ENCODE results near the gene NETO2. TPM values are rescaled to one million over a fixed set of nuclear protein-coding genes. Genes with fewer than 3 reads are reported as not detected.

Gene NETO2
- total and polyA plus RNA-seq, 2 donors from 2014 or later: 1.4 to 4.8 TPM

- no peak for FAIRE-seq
- Histone ChIP-seq H3K4me3 (ENCODE audit: low read length in 3 of 3) (no peak overlapping the region), H3K4me1 (ENCODE audit: control insufficient read depth in 2 of 3, insufficient read depth in 2 of 3, low read depth in 1 of 3, low read length in 3 of 3) (no peaks in the 10 kb centered on the region), H3K36me3 (ENCODE audit: control insufficient read depth in 2 of 3, insufficient read depth in 3 of 3, low read length in 3 of 3) (no peaks in the 10 kb centered on the region), H3K27ac (ENCODE audit: low read depth in 2 of 2, low read length in 2 of 2) (no peak overlapping the region), H3K9ac (ENCODE audit: low read length in 3 of 3) (no peak overlapping the region), H3K27me3 (ENCODE audit: control insufficient read depth, insufficient read depth, low read length) (no peaks in the 10 kb centered on the region), H3K9me3 (ENCODE audit: control insufficient read depth in 2 of 3, insufficient read depth in 1 of 3, low read length in 3 of 3) (no peaks in the 10 kb centered on the region)
- DNase-seq: no peak
- no peak for TF ChIP-seq CTCF (IDR thresholded peaks at IDR 0.05; ENCODE audit: borderline replicate concordance, extremely low read depth, insufficient read depth)
- intact Hi-C loops (cut with DNase I): no loop called here
Measured at GRCh38 chr16:47096297-47096696, 47.4 kb downstream of the NETO2 start.

GRCh38 chr16:47084198-47084597 lies 59.5 kb downstream of the NETO2 start:
- FAIRE-seq: no peak

GRCh38 chr16:47082099-47082865 lies 61.5 kb downstream of the NETO2 start:
- Histone ChIP-seq H3K9ac (ENCODE audit: low read length in 3 of 3) (no peak overlapping the region), H3K36me3 (ENCODE audit: control insufficient read depth in 2 of 3, insufficient read depth in 3 of 3, low read length in 3 of 3) (no peaks in the 10 kb centered on the region), H3K27ac (ENCODE audit: low read depth in 2 of 2, low read length in 2 of 2) (no peak overlapping the region), H3K27me3 (ENCODE audit: control insufficient read depth, insufficient read depth, low read length) (no peaks in the 10 kb centered on the region), H3K4me1 (ENCODE audit: control insufficient read depth in 2 of 3, insufficient read depth in 2 of 3, low read depth in 1 of 3, low read length in 3 of 3) (no peaks in the 10 kb centered on the region), H3K4me3 (ENCODE audit: low read length in 3 of 3) (no peak overlapping the region), H3K9me3 (ENCODE audit: control insufficient read depth in 2 of 3, insufficient read depth in 1 of 3, low read length in 3 of 3) (no peaks in the 10 kb centered on the region)
- intact Hi-C loops (cut with DNase I): no loop called here
- TF ChIP-seq CTCF (IDR thresholded peaks at IDR 0.05; ENCODE audit: borderline replicate concordance, extremely low read depth, insufficient read depth): no peak
- FAIRE-seq: no peak
- DNase-seq: no peak

More at GRCh38 chr16:47084198-47084597, 59.5 kb downstream of the NETO2 start:
- Histone ChIP-seq H3K27me3 (ENCODE audit: control insufficient read depth, insufficient read depth, low read length) (no peaks in the 10 kb centered on the region), H3K27ac (ENCODE audit: low read depth in 2 of 2, low read length in 2 of 2) (no peak overlapping the region), H3K4me1 (ENCODE audit: control insufficient read depth in 2 of 3, insufficient read depth in 2 of 3, low read depth in 1 of 3, low read length in 3 of 3) (no peaks in the 10 kb centered on the region), H3K36me3 (ENCODE audit: control insufficient read depth in 2 of 3, insufficient read depth in 3 of 3, low read length in 3 of 3) (no peaks in the 10 kb centered on the region), H3K4me3 (ENCODE audit: low read length in 3 of 3) (no peak overlapping the region), H3K9ac (ENCODE audit: low read length in 3 of 3) (no peak overlapping the region), H3K9me3 (ENCODE audit: control insufficient read depth in 2 of 3, insufficient read depth in 1 of 3, low read length in 3 of 3) (no peaks in the 10 kb centered on the region)
- intact Hi-C loops (cut with DNase I): no loop called here
- TF ChIP-seq CTCF (IDR thresholded peaks at IDR 0.05; ENCODE audit: borderline replicate concordance, extremely low read depth, insufficient read depth): no peak
- DNase-seq: no peak
